GM12878 (cell line): ENCODE data around the gene RAP1GAP2. TPM values are rescaled to one million over a fixed set of nuclear protein-coding genes. Genes with fewer than 3 reads are reported as not detected.
A peak's percentile ranks its signal among the peaks of the same experiment; 100 is the strongest.

Experiments
- ATAC-seq: fragments of 200-7000 bp; cut with Tn5 transposase; 3 replicates; pipeline ENCODE4 v1.9.1; 2020; ENCODE audit warnings: mild to moderate bottlenecking, moderate library complexity
- BruUV-seq: library from RNA; stranded (reverse); fragments of 400-500 nt; replicated peaks from 2 replicates; lab custom pipeline; 2021; lab: Mats Ljungman, UMichigan
- CTCF ChIA-PET: fragments of 300-600 bp; sonication (Branson Sonifier 250); formaldehyde crosslinking; extraction: SDS; loops from one replicate; lab custom pipeline; 2021; ENCODE audit warnings: inconsistent platforms; lab: Yijun Ruan, JAX
- POLR2A ChIA-PET: fragments of 350-600 bp; formaldehyde crosslinking; extraction: SDS; loops from one replicate; lab custom pipeline; 2021; ENCODE audit warnings: inconsistent platforms; lab: Charles Lee
- RAD21 ChIA-PET: fragments of 300-600 bp; sonication (Branson Sonifier 250); formaldehyde crosslinking; loops from one replicate; lab custom pipeline; 2023; ENCODE audit warnings: antibody characterized with exemption; ENCODE audit not compliant: unreplicated experiment; lab: Charles Lee
- SMC1A ChIA-PET: fragments of 300-600 bp; sonication (Branson Sonifier 250); formaldehyde crosslinking; loops from one replicate; lab custom pipeline; 2023; ENCODE audit not compliant: unreplicated experiment, uncharacterized antibody; lab: Charles Lee
- DNase-seq: peaks from one replicate; pipeline ENCODE4 v3.0.0-alpha.2; 2011; ENCODE audit warnings: low read depth, low spot score
- FAIRE-seq: peaks from 3 replicates; lab custom pipeline; 2011; peaks lifted over from hg19 to GRCh38; lab: Jason Lieb, UNC
- H2AFZ ChIP-seq: 2 replicates; pipeline ENCODE4 v1.6.0; 2011; ENCODE audit warnings: low read depth, low read length, control low read depth; ENCODE audit not compliant: control insufficient read depth
- H3K27ac ChIP-seq: 2 replicates; pipeline ENCODE4 v1.5.1; 2011; ENCODE audit warnings: control low read depth; ENCODE audit not compliant: control insufficient read depth, insufficient read depth
- H3K27me3 ChIP-seq, 2 experiments: replicated peaks in 1 of 2; 2 replicates each; pipeline versions ENCODE4 v1.6.0 to v1.6.1; 2011; ENCODE audit warnings: low read length in 1 of 2; ENCODE audit not compliant: control insufficient read depth in 2 of 2, insufficient read depth in 2 of 2
- H3K36me3 ChIP-seq, 2 experiments: 2 replicates each; pipeline ENCODE4 v1.5.1; 2011; ENCODE audit warnings: low read length in 1 of 2; ENCODE audit not compliant: control insufficient read depth in 2 of 2, insufficient read depth in 2 of 2
- H3K4me1 ChIP-seq: 2 replicates; pipeline ENCODE4 v1.6.1; 2011; ENCODE audit warnings: mild to moderate bottlenecking, low read length, moderate library complexity, mixed read lengths; ENCODE audit not compliant: control insufficient read depth, insufficient read depth
- H3K4me2 ChIP-seq: 2 replicates; pipeline ENCODE4 v1.6.0; 2011; ENCODE audit warnings: control low read depth; ENCODE audit not compliant: control insufficient read depth, insufficient read depth
- H3K4me3 ChIP-seq: fragments of 200-600 bp; sonication (generic); 2 replicates; pipeline ENCODE4 v1.5.1; 2016
- H3K79me2 ChIP-seq: 2 replicates; pipeline ENCODE4 v1.6.0; 2011; ENCODE audit warnings: low read length; ENCODE audit not compliant: control insufficient read depth, insufficient read depth
- H3K9ac ChIP-seq: 2 replicates; pipeline ENCODE4 v1.8.0; 2011; ENCODE audit warnings: low read length, control low read depth, mixed read lengths; ENCODE audit not compliant: control insufficient read depth, insufficient read depth
- H3K9me3 ChIP-seq: replicated peaks from 3 replicates; pipeline ENCODE4 v1.5.1; 2011; ENCODE audit warnings: mild to moderate bottlenecking, low read length; ENCODE audit not compliant: control insufficient read depth, insufficient read depth
- H4K20me1 ChIP-seq: 2 replicates; pipeline ENCODE4 v1.6.0; 2011; ENCODE audit not compliant: control insufficient read depth, insufficient read depth
- ASH2L ChIP-seq: fragments of 300-600, 200-600 bp; sonication (generic); IDR thresholded peaks from 2 replicates; pipeline ENCODE4 v1.6.1; 2017; ENCODE audit warnings: low read depth, mild to moderate bottlenecking, borderline replicate concordance
- BHLHE40 ChIP-seq, 2 experiments: fragments of 450-650 bp in 1 of 2; IDR thresholded peaks; 2 replicates each; pipeline ENCODE4 v1.6.1; 2011 to 2017; ENCODE audit warnings: low read depth in 2 of 2, borderline replicate concordance in 1 of 2, improper control_type of control experiment in 1 of 2, low read length in 1 of 2, mild to moderate bottlenecking in 1 of 2
- ESRRA ChIP-seq: IDR thresholded peaks from 2 replicates; pipeline ENCODE4 v1.6.1; 2012; ENCODE audit warnings: mild to moderate bottlenecking, low read length, improper control_type of control experiment
- IRF4 ChIP-seq: IDR thresholded peaks from 2 replicates; pipeline ENCODE4 v1.6.1; 2011; ENCODE audit warnings: low read depth, low read length
- MYC ChIP-seq: IDR thresholded peaks from 2 replicates; pipeline ENCODE4 v1.6.1; 2011; ENCODE audit warnings: mild to moderate bottlenecking, low read length, moderate library complexity, inconsistent platforms; ENCODE audit not compliant: insufficient read depth, insufficient replicate concordance, insufficient read length, severe bottlenecking
- NFXL1 ChIP-seq: fragments of 450-650 bp; IDR thresholded peaks from 2 replicates; pipeline ENCODE4 v1.6.1; 2017; ENCODE audit warnings: antibody characterized with exemption, mild to moderate bottlenecking, borderline replicate concordance
- NR2F1 ChIP-seq: fragments of 450-650 bp; conservative IDR thresholded peaks from 2 replicates; pipeline ENCODE4 v1.6.1; 2017; ENCODE audit warnings: mild to moderate bottlenecking
- POU2F2 ChIP-seq: IDR thresholded peaks from 3 replicates; pipeline ENCODE4 v1.6.1; 2011; ENCODE audit warnings: low read depth, mild to moderate bottlenecking, low read length, borderline replicate concordance
- RUNX3 ChIP-seq: IDR thresholded peaks from 2 replicates; pipeline ENCODE4 v1.6.1; 2012; ENCODE audit warnings: low read length, inconsistent platforms
- SREBF1 ChIP-seq: IDR thresholded peaks from 2 replicates; pipeline ENCODE4 v1.6.1; 2012; ENCODE audit warnings: mild to moderate bottlenecking, low read length
- TCF12 ChIP-seq: IDR thresholded peaks from 2 replicates; pipeline ENCODE4 v1.6.1; 2011; ENCODE audit warnings: low read depth, mild to moderate bottlenecking, low read length
- ZNF274 ChIP-seq: IDR thresholded peaks from one replicate; pipeline ENCODE4 v1.8.0; 2011; ENCODE audit not compliant: insufficient read length, insufficient read depth
- ZNF687 ChIP-seq: fragments of 450-650 bp; IDR thresholded peaks from 2 replicates; pipeline ENCODE4 v1.6.1; 2017; ENCODE audit warnings: mild to moderate bottlenecking, moderate library complexity
- WGBS: methylation state at CpG from one replicate; pipeline ENCODE4 v1.1.6; 2016; ENCODE audit warnings: low lambda C conversion rate; ENCODE audit not compliant: insufficient replicate concordance, insufficient coverage; ENCODE audit errors: missing lambda C conversion rate; 5-methylcytosine and 5-hydroxymethylcytosine counted together
- in situ Hi-C: fragments of 300-500 bp; cut with MboI; formaldehyde crosslinking; loops from 9 replicates; pipeline ENCODE4 v1.14.3; 2018; ENCODE audit warnings: mixed read lengths
- intact Hi-C: fragments of 100-400 bp; cut with micrococcal nuclease; formaldehyde crosslinking; loops from one replicate; pipeline ENCODE4 v1.14.2; 2022; ENCODE audit not compliant: unreplicated experiment
- polyA plus RNA-seq, 11 experiments: library from polyadenylated mRNA; depleted of rRNA in 4 of 11; unstranded in 6 of 11; stranded (reverse) in 5 of 11; fragments of >200 nt; fragmentation: Nextera tagmentation in 4 of 11; fragmentation: Illumina TruSeq in 1 of 11; extraction: Ambion mirVana in 4 of 11; extraction: Trizol in 1 of 11; gene quantifications; 1 replicate in 1 of 11; 2 replicates in 10 of 11; pipeline versions ENCODE4 v1.2.1 to v1.2.3, GENCODE V29; 2011 to 2016; ENCODE audit warnings: inconsistent platforms in 2 of 11, missing spikeins in 2 of 11, low read depth in 1 of 11
- total RNA-seq, 4 experiments: library from RNA; depleted of rRNA in 3 of 4; stranded (reverse); fragments of >200 nt in 3 of 4; fragmentation: Illumina TruSeq in 1 of 4; extraction: Trizol in 1 of 4; gene quantifications; 2 replicates each; pipeline versions ENCODE4 v1.2.1 to v1.2.3, GENCODE V29; 2013 to 2021

RAP1GAP2 gene
- total and polyA plus RNA-seq, 10 of the 15 experiments (the other 5 are each of a cell fraction or from before 2014, with no cell fraction given): 0.03 to 0.95 (median 0.49) TPM; not detected in 2

- no peaks in the 10 kb centered on the region for H3K36me3 ChIP-seq
- H3K27me3 ChIP-seq: peaks cover 0 to 7% of the 10 kb centered on the region in 2 experiments; a peak in 1 of 4 replicates
- no peak for TF ChIP-seq SREBF1
- TF ChIP-seq RUNX3: peak; percentile 65
- TF ChIP-seq IRF4: no peak
- TF ChIP-seq BHLHE40 (IDR thresholded peaks at IDR 0.05; ENCODE audit: borderline replicate concordance in 1 of 2, low read depth in 2 of 2, low read length in 1 of 2): no peak
- no peak for TF ChIP-seq TCF12
- TF ChIP-seq POU2F2: 0 out of 3 replicates have a peak, but pooled peaks have one; percentile 37
- RAD21 ChIA-PET: no interaction called here
- CTCF ChIA-PET: no interaction called here
- H3K27ac ChIP-seq: no peak overlapping the region
- no peaks in the 10 kb centered on the region for H3K79me2 ChIP-seq
- SMC1A ChIA-PET: no interaction called here
- WGBS: 29% methylated on average over 8 of the region's 8 CpGs
- intact Hi-C loops: no loop called here
- in situ Hi-C loops: no loop called here
- H3K9me3 ChIP-seq: no peaks in the 10 kb centered on the region
- no peak overlapping the region for H3K9ac ChIP-seq
- DNase-seq (no peak), ATAC-seq (peak; percentile 50), FAIRE-seq (peak; percentile 80)
- H3K4me2 ChIP-seq: no peak overlapping the region
- H2AFZ ChIP-seq: no peak overlapping the region
- no TSS peak for BruUV-seq
- H4K20me1 ChIP-seq: no peaks in the 10 kb centered on the region
- no peaks in the 10 kb centered on the region for H3K4me1 ChIP-seq
- POLR2A ChIA-PET: no interaction called here
- no peak overlapping the region for H3K4me3 ChIP-seq
Observed at GRCh38 chr17:2954898-2955445, 158.7 kb downstream of the RAP1GAP2 start.

- Histone ChIP-seq H3K79me2 (no peaks in the 10 kb centered on the region), H3K27ac (no peak overlapping the region), H3K4me3 (no peak overlapping the region), H3K9ac (no peak overlapping the region), H4K20me1 (no peaks in the 10 kb centered on the region), H3K27me3 (0 out of 4 replicates have a peak, but pooled peaks cover 0 to 7% of the 10 kb centered on the region in 2 experiments), H3K4me1 (no peaks in the 10 kb centered on the region), H2AFZ (no peak overlapping the region), H3K36me3 (no peaks in the 10 kb centered on the region), H3K9me3 (no peaks in the 10 kb centered on the region), H3K4me2 (no peak overlapping the region)
- ChIA-PET POLR2A (interaction anchor here (0.7 kb wide), 1 partner anchor 75 kb away, joined by 3 read pairs; no protein-coding TSS in a partner anchor), CTCF (no interaction called here), RAD21 (no interaction called here), SMC1A (no interaction called here)
- FAIRE-seq (no peak), ATAC-seq (no peak), DNase-seq (no peak)
- BruUV-seq: no TSS peak
- intact Hi-C loops (no loop called here), in situ Hi-C loops (no loop called here)
- WGBS: 65% methylated on average over 17 of the region's 17 CpGs
- TF ChIP-seq ESRRA (no peak), ASH2L (no peak), TCF12 (no peak), IRF4 (no peak), ZNF687 (no peak), NR2F1 (no peak), MYC (no peak), NFXL1 (no peak), ZNF274 (no peak)
Observed at GRCh38 chr17:2955931-2956582, 159.8 kb downstream of the RAP1GAP2 start.
